ENCODE results near the gene AKAIN1.

- TF ChIP-seq EZH2phosphoT487 (IDR thresholded peaks at IDR 0.05; ENCODE audit: insufficient read depth, low read depth) (no peak), EZH2 (IDR thresholded peaks at IDR 0.05; ENCODE audit: insufficient read depth, poor library complexity, severe bottlenecking) (no peak)
Observed at GRCh38 chr18:5244941-5245340, 47.9 kb upstream of the AKAIN1 start.
